Dorsolateral prefrontal cortex (tissue), 118 donors: ENCODE data around the gene PRR12. TPM values are rescaled to one million over a fixed set of nuclear protein-coding genes. Genes with fewer than 3 reads are reported as not detected.

Experiments used
- total RNA-seq, 120 experiments: library from RNA; stranded (reverse); gene quantifications; one replicate each; pipeline versions ENCODE4 v1.2.3 to v1.2.4, GENCODE V29; 2022

PRR12 gene
- total RNA-seq, 120 experiments from 2014 or later = 38.2 to 68.5 (median 52.3) TPM

Other genes with a start within 250 kb of the PRR12 start
- gene TEAD2, start 228.8 kb upstream of the PRR12 start, total RNA-seq = 10 to 100 TPM in 5 of 120 experiments, 1 to 10 TPM in 115; 1.2 to 17.3 (median 4.2) TPM
- 1 to 10 TPM in 1 of 120 experiments, under 1 TPM in 1, not detected in 118; 0.91 to 1.4 TPM for gene DKKL1, start 227.3 kb upstream of the PRR12 start, total RNA-seq
- under 1 TPM in 1 of 120 experiments, not detected in 119; 0.24 TPM for gene KASH5, start 202.9 kb upstream of the PRR12 start, total RNA-seq
- 1 to 10 TPM in 3 of 120 experiments, not detected in 117; 1.2 to 1.8 (median 1.5) TPM for gene PTH2, start 167.7 kb upstream of the PRR12 start, total RNA-seq
- gene GFY, start 165.8 kb upstream of the PRR12 start, total RNA-seq = under 1 TPM in 9 of 120 experiments, not detected in 111; 0.26 to 0.44 (median 0.36) TPM
- 100 to 1,000 TPM; 143 to 695 (median 467) TPM for gene SLC17A7, start 149.7 kb upstream of the PRR12 start, total RNA-seq
- gene PIH1D1, start 139.4 kb upstream of the PRR12 start, total RNA-seq = 100 to 1,000 TPM in 1 of 120 experiments, 10 to 100 TPM in 119; 48.9 to 115 (median 70.7) TPM
- 10 to 100 TPM in 43 of 120 experiments, 1 to 10 TPM in 77; 3.7 to 20.5 (median 9.1) TPM for gene ALDH16A1, start 138.0 kb upstream of the PRR12 start, total RNA-seq
- 10 to 100 TPM in 2 of 120 experiments, 1 to 10 TPM in 118; 1.7 to 11.9 (median 4.6) TPM for gene FLT3LG, start 117.0 kb upstream of the PRR12 start, total RNA-seq
- gene RPL13A, start 103.6 kb upstream of the PRR12 start, total RNA-seq = 1,000 to 10,000 TPM in 7 of 120 experiments, 100 to 1,000 TPM in 113; 564 to 1,173 (median 771) TPM
- 100 to 1,000 TPM; 410 to 765 (median 576) TPM for gene RPS11, start 94.7 kb upstream of the PRR12 start, total RNA-seq
- 100 to 1,000 TPM in 1 of 120 experiments, 10 to 100 TPM in 119; 22.6 to 101 (median 43.4) TPM for gene FCGRT, start 78.5 kb upstream of the PRR12 start, total RNA-seq
- 10 to 100 TPM in 49 of 120 experiments, 1 to 10 TPM in 71; 3.0 to 19.9 (median 9.2) TPM for gene RCN3, start 63.2 kb upstream of the PRR12 start, total RNA-seq
- 10 to 100 TPM; 39.0 to 64.8 (median 49.4) TPM for gene NOSIP, start 10.6 kb upstream of the PRR12 start, total RNA-seq
- gene PRRG2, start 9.9 kb upstream of the PRR12 start, total RNA-seq = 1 to 10 TPM in 50 of 120 experiments, under 1 TPM in 56, not detected in 14; 0.32 to 3.1 (median 0.94) TPM
- 10 to 100 TPM in 95 of 120 experiments, 1 to 10 TPM in 25; 5.4 to 32.8 (median 12.9) TPM for gene RRAS, start 49.0 kb downstream of the PRR12 start, total RNA-seq
- gene SCAF1, start 51.0 kb downstream of the PRR12 start, total RNA-seq = 100 to 1,000 TPM in 105 of 120 experiments, 10 to 100 TPM in 15; 80.9 to 146 (median 113) TPM
- 100 to 1,000 TPM in 1 of 120 experiments, 10 to 100 TPM in 119; 44.4 to 102 (median 65.0) TPM for gene IRF3, start 74.7 kb downstream of the PRR12 start, total RNA-seq
- 1 to 10 TPM in 119 of 120 experiments, under 1 TPM in 1; 0.87 to 9.6 (median 3.6) TPM for gene BCL2L12, start 74.8 kb downstream of the PRR12 start, total RNA-seq
- gene PRMT1, start 86.1 kb downstream of the PRR12 start, total RNA-seq = 100 to 1,000 TPM in 54 of 120 experiments, 10 to 100 TPM in 66; 75.9 to 139 (median 99.2) TPM
- gene ADM5, start 98.4 kb downstream of the PRR12 start, total RNA-seq = 1 to 10 TPM in 93 of 120 experiments, under 1 TPM in 26, not detected in 1; 0.33 to 4.1 (median 1.5) TPM
- gene CPT1C, start 99.9 kb downstream of the PRR12 start, total RNA-seq = 100 to 1,000 TPM in 78 of 120 experiments, 10 to 100 TPM in 42; 55.9 to 163 (median 105) TPM
- 1 to 10 TPM in 1 of 120 experiments, under 1 TPM in 4, not detected in 115; 0.26 to 1.1 (median 0.39) TPM for gene TSKS, start 172.1 kb downstream of the PRR12 start, total RNA-seq
- 100 to 1,000 TPM; 116 to 220 (median 173) TPM for gene AP2A1, start 175.8 kb downstream of the PRR12 start, total RNA-seq
- gene FUZ, start 222.1 kb downstream of the PRR12 start, total RNA-seq = 10 to 100 TPM; 24.0 to 83.9 (median 43.9) TPM
- gene MED25, start 227.1 kb downstream of the PRR12 start, total RNA-seq = 10 to 100 TPM; 42.6 to 78.6 (median 57.7) TPM